Heart left ventricle (tissue), 16 donors: ENCODE results near the gene ROCK2. TPM values are rescaled to one million over a fixed set of nuclear protein-coding genes. Genes with fewer than 3 reads are reported as not detected.

Experiments used
- ATAC-seq, 4 donors: fragments of 200-7000 bp; cut with Tn5 transposase; one replicate each; pipeline ENCODE4 v1.9.1; 2020 to 2022; ENCODE audit warnings: moderate library complexity in 4 of 4, mild to moderate bottlenecking in 3 of 4, moderate number of reproducible peaks in 1 of 4
- DNase-seq, 5 donors: peaks; one replicate each; pipeline ENCODE4 v3.0.0-alpha.2; 2020
- H3K27ac ChIP-seq, 12 donors: fragments of 200-600 bp; sonication (generic) in 4 of 12; one replicate each; pipeline versions ENCODE4 v1.5.0 to v1.8.0; 2016 to 2022; ENCODE audit warnings: mild to moderate bottlenecking in 2 of 12
- H3K27me3 ChIP-seq, 9 donors: fragments of 200-600 bp; sonication (generic) in 2 of 9; one replicate each; pipeline versions ENCODE4 v1.5.1 to v1.8.0; 2016 to 2022; ENCODE audit warnings: mild to moderate bottlenecking in 3 of 9
- H3K36me3 ChIP-seq, 9 donors: fragments of 200-600 bp; sonication (generic) in 2 of 9; one replicate each; pipeline versions ENCODE4 v1.5.0 to v1.8.0; 2018 to 2022; ENCODE audit warnings: mild to moderate bottlenecking in 2 of 9
- H3K4me1 ChIP-seq, 12 donors: fragments of 200-600 bp; sonication (generic) in 4 of 12; one replicate each; pipeline versions ENCODE4 v1.5.0 to v1.8.0; 2016 to 2022; ENCODE audit warnings: mild to moderate bottlenecking in 3 of 12
- H3K4me3 ChIP-seq, 12 donors: fragments of 200-600 bp; sonication (generic) in 4 of 12; one replicate each; pipeline versions ENCODE4 v1.5.0 to v1.8.0; 2017 to 2022; ENCODE audit warnings: mild to moderate bottlenecking in 9 of 12, moderate library complexity in 4 of 12
- H3K9me3 ChIP-seq, 12 donors: fragments of 200-600 bp; sonication (generic) in 4 of 12; one replicate each; pipeline versions ENCODE4 v1.5.0 to v1.8.0; 2016 to 2022; ENCODE audit warnings: mild to moderate bottlenecking in 1 of 12
- POLR2A ChIP-seq, 2 donors: fragments of 450-650 bp; IDR thresholded peaks; one replicate each; pipeline ENCODE4 v1.6.1; 2017; ENCODE audit warnings: antibody characterized with exemption in 2 of 2, mild to moderate bottlenecking in 2 of 2, moderate library complexity in 2 of 2
- WGBS, 4 donors: extraction: QIAGEN DNeasy Blood & Tissue Kit in 2 of 4; methylation state at CpG; one replicate each; pipeline versions ENCODE4 v1.1.5 to v1.1.7; 2013 to 2018; 5-methylcytosine and 5-hydroxymethylcytosine counted together
- intact Hi-C, 10 donors: fragments of 100-400 bp; cut with DNase I; formaldehyde crosslinking; loops; one replicate each; pipeline versions ENCODE4 v1.11.1 to v1.14.2; 2022
- polyA plus RNA-seq, 2 donors: library from polyadenylated mRNA; stranded (reverse); fragments of 200-250 nt; gene quantifications; one replicate each; pipeline ENCODE4 v1.2.3, GENCODE V29; 2013
- total RNA-seq, 9 donors: library from RNA; depleted of rRNA in 2 of 9; stranded (reverse); fragments of >200 nt in 2 of 9; fragmentation: NEBNext Ultra II Directional in 3 of 9; extraction: Animal tissue kit (Norgen Biotek cat#: 25700) in 3 of 9; gene quantifications; one replicate each; pipeline versions ENCODE4 v1.1.0 to v1.2.4, GENCODE V29; 2016 to 2023
- TF ChIP-seq, protein P1 (sequence below), 12 donors: fragments of 200-600 bp; sonication (generic) in 4 of 12; IDR thresholded peaks; one replicate each; pipeline versions ENCODE4 v1.5.0 to v1.8.0; 2018 to 2022; ENCODE audit warnings: antibody characterized with exemption in 12 of 12, mild to moderate bottlenecking in 5 of 12
- donor health status: ischemic (EF 13 %, LVEDD 7.1; RV severe dilation, severe dysfunction).
- donor health status: healthy with polysubstance abuse.
- donor health status: DM: no; HTN: yes; CAD: no.
- donor health status: DM: no; HTN: no; CAD: no.
- donor health status: ischemic (EF 25% LVEDD 6.9; RV normal size, moderate dysfunction).
- donor health status: ischemic (EF 25% LVEDD 5.7; RV mildly dilated, moderate dysfunction).
- donor health status: healthy.
- donor health status: DM: yes; HTN: yes; CAD: no.
- donor health status: ischemic (EF 35%, LVEDD 5.7; RV mildly dilated, moderate dysfunction).
- donor health status: nonischemic (EF 11% LVEDD 7.7; RV severe dilation, severe dysfunction).
- donor health status: DM: yes; HTN: yes; CAD: no.
- donor health status: PGD.
- donor health status: ischemic (EF 29% LVEDD 5.4; RV normal size, mild dysfunction).
- donor health status: nonischemic (EF 23%, LVEDD 6.1; RV moderate dilation, normal function).

The ROCK2 gene
- total and polyA plus RNA-seq, 11 donors, result 6.1 to 44.3 (median 38.0) TPM

DNA sequence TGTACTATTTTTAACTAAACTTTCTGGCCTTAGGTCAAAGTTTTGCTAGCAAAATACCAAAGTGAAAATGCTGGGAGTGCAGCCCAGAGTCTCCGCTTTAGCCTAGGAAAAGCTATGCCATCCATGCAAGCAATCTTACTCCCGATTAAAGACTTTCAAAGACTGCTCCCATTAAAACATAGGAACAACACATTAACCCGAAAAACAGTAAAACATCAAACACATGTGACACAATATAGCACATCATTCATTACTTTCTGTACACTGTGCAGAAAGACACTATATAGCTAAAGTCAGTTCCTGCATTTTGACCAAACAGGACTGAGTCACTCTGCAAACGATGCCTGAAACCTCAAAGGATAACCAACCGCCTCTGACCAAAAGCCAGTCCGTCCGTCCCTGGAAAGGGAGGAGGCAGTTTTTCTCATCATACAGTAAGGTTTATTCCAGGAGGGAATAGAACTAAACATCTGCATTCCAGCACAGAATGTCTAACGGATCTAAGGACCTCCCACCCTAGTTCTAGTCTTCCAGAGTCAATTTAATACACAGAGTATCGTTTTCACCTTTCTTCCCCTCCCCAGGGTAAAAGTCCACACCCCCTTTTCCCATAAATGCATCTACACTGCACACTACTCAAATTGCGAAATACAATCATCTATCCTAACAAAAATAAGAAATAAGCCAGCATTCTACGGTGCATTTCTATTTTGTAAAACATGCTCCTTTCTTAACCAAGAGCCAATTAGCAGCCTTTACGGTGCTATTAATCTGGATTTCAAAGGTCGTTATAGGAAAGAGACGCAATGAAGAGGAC, 1.7 kb downstream of the ROCK2 start:
- peaks cover 7 to 51% (median 38%) of the 10 kb centered on the region in 12 donors for H3K4me1 ChIP-seq

DNA sequence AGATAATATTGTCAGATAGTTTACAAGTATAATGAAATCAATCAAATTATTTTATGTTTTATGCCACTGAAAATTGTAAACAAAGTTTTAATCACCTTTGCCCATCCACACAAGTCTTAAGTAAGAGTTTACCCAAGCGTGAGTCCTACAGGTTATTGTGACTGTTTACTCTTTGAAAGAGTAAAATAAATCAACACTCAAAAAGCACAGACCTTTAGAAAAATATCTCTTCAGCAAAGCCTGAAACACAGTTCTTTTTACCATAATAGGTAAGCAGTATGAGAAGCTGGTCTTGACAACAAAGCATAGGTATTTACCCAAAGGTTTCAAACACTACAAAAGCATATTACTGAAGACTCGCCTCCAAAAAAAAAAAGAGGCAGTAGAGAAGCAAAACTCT, 3.7 kb downstream of the ROCK2 start:
- H3K27ac ChIP-seq, result peak overlapping the region in 2 of 12 donors; percentile 12 to 55
- ATAC-seq (no peak), DNase-seq (no peak)
- intact Hi-C loops, result loop anchor here (5.0 to 10.0 kb wide), 13 partner anchors 48 to 186 kb away; partner anchors contain the start of gene SLC66A3 (in 3 of the 10)
- H3K4me1 ChIP-seq, result peaks cover 7 to 47% (median 33%) of the 10 kb centered on the region in 12 donors
- no peak for TF ChIP-seq POLR2A (IDR thresholded peaks at IDR 0.05)
- TF ChIP-seq, protein P1, sequence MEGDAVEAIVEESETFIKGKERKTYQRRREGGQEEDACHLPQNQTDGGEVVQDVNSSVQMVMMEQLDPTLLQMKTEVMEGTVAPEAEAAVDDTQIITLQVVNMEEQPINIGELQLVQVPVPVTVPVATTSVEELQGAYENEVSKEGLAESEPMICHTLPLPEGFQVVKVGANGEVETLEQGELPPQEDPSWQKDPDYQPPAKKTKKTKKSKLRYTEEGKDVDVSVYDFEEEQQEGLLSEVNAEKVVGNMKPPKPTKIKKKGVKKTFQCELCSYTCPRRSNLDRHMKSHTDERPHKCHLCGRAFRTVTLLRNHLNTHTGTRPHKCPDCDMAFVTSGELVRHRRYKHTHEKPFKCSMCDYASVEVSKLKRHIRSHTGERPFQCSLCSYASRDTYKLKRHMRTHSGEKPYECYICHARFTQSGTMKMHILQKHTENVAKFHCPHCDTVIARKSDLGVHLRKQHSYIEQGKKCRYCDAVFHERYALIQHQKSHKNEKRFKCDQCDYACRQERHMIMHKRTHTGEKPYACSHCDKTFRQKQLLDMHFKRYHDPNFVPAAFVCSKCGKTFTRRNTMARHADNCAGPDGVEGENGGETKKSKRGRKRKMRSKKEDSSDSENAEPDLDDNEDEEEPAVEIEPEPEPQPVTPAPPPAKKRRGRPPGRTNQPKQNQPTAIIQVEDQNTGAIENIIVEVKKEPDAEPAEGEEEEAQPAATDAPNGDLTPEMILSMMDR (IDR thresholded peaks at IDR 0.05), result no peak
- no peaks in the 10 kb centered on the region for H3K27me3 ChIP-seq
- H3K9me3 ChIP-seq, result peaks cover 0 to 13% (median 0%) of the 10 kb centered on the region in 12 donors
- H3K4me3 ChIP-seq, result peak overlapping the region in 3 of 12 donors; percentile 3 to 96 (median 94)
- no peaks in the 10 kb centered on the region for H3K36me3 ChIP-seq
- 57 to 76% (median 67%) methylated on average over 2 of the region's 2 CpGs for WGBS, 4 donors

More for the DNA sequence above, 1.7 kb downstream of the ROCK2 start:
- Histone ChIP-seq H3K36me3 (no peaks in the 10 kb centered on the region), H3K9me3 (peaks cover 0 to 1% (median 0%) of the 10 kb centered on the region in 12 donors), H3K27me3 (no peaks in the 10 kb centered on the region), H3K4me3 (peak overlapping the region; percentile 69 to 100 (median 94)), H3K27ac (peak overlapping the region in 11 of 12 donors; percentile 94 to 100 (median 99))
- ATAC-seq (no peak), DNase-seq (no peak)
- intact Hi-C loops, result loop anchor here (2.0 to 10.0 kb wide), 14 partner anchors 50 to 188 kb away; partner anchors contain the start of gene SLC66A3 (in 3 of the 10)
- TF ChIP-seq POLR2A (IDR thresholded peaks at IDR 0.05), result no peak
- TF ChIP-seq, protein P1 (IDR thresholded peaks at IDR 0.05), result no peak
- 1 to 2% (median 1%) methylated on average over 14 of the region's 14 CpGs for WGBS, 4 donors

DNA sequence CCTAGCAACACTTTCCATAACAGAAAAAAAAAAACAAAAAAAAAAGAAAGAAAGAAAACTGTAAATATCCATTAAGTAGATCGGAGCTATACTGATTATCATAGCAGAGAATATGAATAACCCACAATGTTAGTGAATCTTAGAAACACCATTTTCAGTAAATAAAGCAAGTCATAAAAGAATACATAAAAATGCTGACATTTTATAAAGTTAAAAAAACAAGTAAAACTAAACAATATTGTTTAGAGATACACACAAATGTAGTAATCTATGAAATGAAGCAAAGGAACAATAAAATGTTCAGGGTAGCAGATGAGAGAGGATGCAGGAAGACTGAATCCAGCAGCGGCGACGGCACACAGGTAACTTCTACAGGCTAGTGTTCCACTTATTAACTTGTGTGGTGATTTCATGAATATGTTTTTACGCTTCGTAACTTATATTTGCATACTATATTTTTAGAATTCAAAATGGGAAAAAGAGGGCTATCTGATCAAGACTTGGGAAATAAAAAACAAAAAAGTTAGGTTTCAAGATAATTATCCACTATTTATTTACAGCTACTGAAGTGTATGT, 4.8 kb downstream of the ROCK2 start:
- Histone ChIP-seq H3K27me3 (no peaks in the 10 kb centered on the region), H3K36me3 (no peaks in the 10 kb centered on the region), H3K27ac (peak overlapping the region in 2 of 12 donors; percentile 6 to 29), H3K4me3 (no peak overlapping the region), H3K9me3 (peaks cover 0 to 13% (median 0%) of the 10 kb centered on the region in 12 donors), H3K4me1 (peaks cover 7 to 44% (median 31%) of the 10 kb centered on the region in 12 donors)
- TF ChIP-seq, protein P1 (IDR thresholded peaks at IDR 0.05), result no peak
- TF ChIP-seq POLR2A (IDR thresholded peaks at IDR 0.05), result no peak
- intact Hi-C loops, result loop anchor here (5.0 to 10.0 kb wide), 14 partner anchors 47 to 185 kb away; partner anchors contain the start of gene SLC66A3 (in 3 of the 10)
- 80 to 82% (median 81%) methylated on average over 6 of the region's 6 CpGs for WGBS, 4 donors
- ATAC-seq, result no peak
- DNase-seq, result no peak

DNA sequence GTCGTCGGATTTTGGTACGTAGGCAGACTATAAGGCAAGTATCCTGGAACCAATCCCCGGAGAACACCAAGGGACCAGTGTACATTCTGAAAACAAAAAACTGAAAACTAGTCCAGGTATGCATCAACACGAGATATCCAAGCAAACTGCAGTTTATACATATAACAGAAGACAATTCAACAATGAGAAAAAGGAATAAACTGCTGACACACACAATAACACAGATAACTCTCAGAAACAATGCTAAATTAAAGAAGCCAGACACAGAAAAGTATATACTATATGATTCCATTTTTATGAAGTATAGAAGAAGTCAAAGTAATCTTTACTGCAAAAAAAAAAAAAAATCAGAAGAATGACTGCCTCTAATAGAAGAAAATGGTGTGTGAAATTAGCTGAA, 5.9 kb downstream of the ROCK2 start:
- TF ChIP-seq POLR2A (IDR thresholded peaks at IDR 0.05), result no peak
- TF ChIP-seq, protein P1 (IDR thresholded peaks at IDR 0.05), result no peak
- DNase-seq (no peak), ATAC-seq (no peak)
- Histone ChIP-seq H3K9me3 (peaks cover 0 to 13% (median 0%) of the 10 kb centered on the region in 12 donors), H3K4me3 (no peak overlapping the region), H3K27me3 (no peaks in the 10 kb centered on the region), H3K27ac (no peak overlapping the region), H3K36me3 (no peaks in the 10 kb centered on the region), H3K4me1 (peaks cover 7 to 49% (median 33%) of the 10 kb centered on the region in 12 donors)
- intact Hi-C loops, result loop anchor here in 1 of 10 donors (10.0 kb wide), 1 partner anchor 54 kb away; no protein-coding TSS in a partner anchor
- 81 to 90% (median 89%) methylated on average over 5 of the region's 5 CpGs for WGBS, 4 donors
